Measurements from ENCODE around the gene CREB5. TPM values are rescaled to one million over a fixed set of nuclear protein-coding genes. Genes with fewer than 3 reads are reported as not detected.

Gene CREB5
- total and polyA plus RNA-seq, 2 donors (not counting 3 experiments of a cell fraction or from before 2014, with no cell fraction given), result 19.6 to 28.4 TPM

DNA sequence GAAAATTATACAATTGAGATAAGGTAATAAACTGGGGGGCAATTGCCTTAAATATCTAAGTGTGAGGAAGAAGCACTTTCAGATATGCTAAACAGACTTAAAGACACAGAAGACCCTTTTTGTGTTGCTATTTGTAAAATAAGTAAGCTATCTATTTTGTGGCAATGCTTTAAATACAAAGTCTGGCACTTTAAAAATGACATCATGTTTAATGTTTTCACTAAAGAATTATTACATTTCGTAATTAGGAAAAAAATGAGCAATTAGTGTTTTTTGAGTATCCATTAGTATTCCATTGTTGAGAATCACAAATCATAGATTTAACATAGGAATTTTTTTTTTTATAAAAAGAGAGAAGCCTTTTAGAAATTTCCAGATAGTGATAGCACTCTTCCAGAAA, 2.1 kb downstream of the CREB5 start:
- FAIRE-seq (no peak), DNase-seq (ENCODE audit: low read depth, low spot score) (no peak)
- peaks cover 0 to 2% of the 10 kb centered on the region in 2 experiments for H3K27me3 ChIP-seq (ENCODE audit: control insufficient read depth in 2 of 2, insufficient read depth in 2 of 2, low read length in 2 of 2)
- dilution Hi-C loops (cut with MboI; ENCODE audit: extremely low pct_ligation_motif_present, low sequenced_read_pairs), result no loop called here
- no peak overlapping the region for H3K4me3 ChIP-seq (replicated peaks in 1 of 3; ENCODE audit: insufficient read depth in 1 of 3, low read depth in 1 of 3, low read length in 3 of 3)
- H3K9me3 ChIP-seq (replicated peaks; ENCODE audit: control insufficient read depth, insufficient read depth, low read length), result no peaks in the 10 kb centered on the region
- ChIA-PET CTCF (no interaction called here), POLR2A (no interaction called here)
- no peak overlapping the region for H2AFZ ChIP-seq (ENCODE audit: low read depth, low read length)
- BruUV-seq (replicated peaks), result no TSS peak
- H3K9ac ChIP-seq (replicated peaks; ENCODE audit: extremely low read depth, insufficient read depth, low read length), result no peak overlapping the region
- H4K20me1 ChIP-seq (replicated peaks; ENCODE audit: control insufficient read depth, extremely low read depth, insufficient read depth, low read length), result no peaks in the 10 kb centered on the region
- no peak overlapping the region for H3K4me2 ChIP-seq (ENCODE audit: insufficient read depth, low read length)
- intact Hi-C loops (cut with micrococcal nuclease), result no loop called here
- H3K79me2 ChIP-seq (ENCODE audit: control insufficient read depth, insufficient read depth, low read length), result no peaks in the 10 kb centered on the region
- H3K9me1 ChIP-seq (replicated peaks; ENCODE audit: control insufficient read depth, extremely low read depth, insufficient read depth, low read length), result no peaks in the 10 kb centered on the region
- no peak overlapping the region for H3K27ac ChIP-seq (ENCODE audit: insufficient read depth, low read depth, low read length)
- TF ChIP-seq GATA2 (IDR thresholded peaks at IDR 0.05; ENCODE audit: insufficient read depth, insufficient read length, low read depth, low read length) (no peak), MYC (IDR thresholded peaks at IDR 0.05; ENCODE audit: low read depth, low read length) (no peak)
- no peaks in the 10 kb centered on the region for H3K36me3 ChIP-seq (ENCODE audit: control insufficient read depth in 2 of 2, extremely low read depth in 1 of 2, insufficient read depth in 2 of 2, low read length in 2 of 2)
- peaks cover 12% of the 10 kb centered on the region for H3K4me1 ChIP-seq (ENCODE audit: control insufficient read depth, extremely low read depth, insufficient read depth, low read length)

DNA sequence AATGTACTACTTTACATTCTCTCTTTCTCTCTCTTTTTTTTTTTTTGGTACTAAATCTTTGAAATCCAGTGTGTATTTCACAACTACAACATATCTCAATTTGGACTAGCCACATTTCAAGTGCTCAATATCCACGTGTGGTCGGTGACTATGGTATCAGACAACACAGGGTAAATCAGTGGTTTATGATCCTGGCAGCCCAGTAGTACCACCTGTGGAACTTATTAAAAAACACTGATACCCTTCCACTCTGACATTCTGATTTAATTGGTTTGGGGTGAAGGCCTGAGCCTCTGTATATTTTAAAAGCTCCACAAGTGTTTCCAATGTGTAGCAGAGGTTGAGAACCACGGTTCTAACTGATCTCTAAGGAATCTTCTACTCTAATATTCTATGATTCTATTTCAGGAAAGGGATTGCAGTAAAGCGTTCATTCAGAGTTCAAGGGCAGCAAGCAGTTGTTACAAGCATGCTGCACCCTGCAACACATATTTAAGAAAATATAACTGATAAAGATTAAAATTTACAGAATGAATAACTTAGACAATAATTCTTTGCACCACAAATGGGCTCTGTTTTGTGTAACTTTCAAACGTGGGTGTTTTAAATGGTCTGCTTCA, 5.1 kb downstream of the CREB5 start:
- POLR2A ChIA-PET, result no interaction called here
- Histone ChIP-seq H3K9ac (replicated peaks; ENCODE audit: extremely low read depth, insufficient read depth, low read length) (no peak overlapping the region), H3K27ac (ENCODE audit: insufficient read depth, low read depth, low read length) (no peak overlapping the region), H3K4me1 (ENCODE audit: control insufficient read depth, extremely low read depth, insufficient read depth, low read length) (no peaks in the 10 kb centered on the region), H3K9me3 (replicated peaks; ENCODE audit: control insufficient read depth, insufficient read depth, low read length) (no peaks in the 10 kb centered on the region), H3K4me2 (ENCODE audit: insufficient read depth, low read length) (no peak overlapping the region), H3K4me3 (replicated peaks in 1 of 3; ENCODE audit: insufficient read depth in 1 of 3, low read depth in 1 of 3, low read length in 3 of 3) (no peak overlapping the region), H3K36me3 (ENCODE audit: control insufficient read depth in 2 of 2, extremely low read depth in 1 of 2, insufficient read depth in 2 of 2, low read length in 2 of 2) (no peaks in the 10 kb centered on the region), H3K9me1 (replicated peaks; ENCODE audit: control insufficient read depth, extremely low read depth, insufficient read depth, low read length) (no peaks in the 10 kb centered on the region), H3K79me2 (ENCODE audit: control insufficient read depth, insufficient read depth, low read length) (no peaks in the 10 kb centered on the region), H2AFZ (ENCODE audit: low read depth, low read length) (no peak overlapping the region), H3K27me3 (ENCODE audit: control insufficient read depth in 2 of 2, insufficient read depth in 2 of 2, low read length in 2 of 2) (peaks cover 0 to 2% of the 10 kb centered on the region in 2 experiments), H4K20me1 (replicated peaks; ENCODE audit: control insufficient read depth, extremely low read depth, insufficient read depth, low read length) (no peaks in the 10 kb centered on the region)
- no peak for FAIRE-seq
- CTCF ChIA-PET, result interaction anchor here (1.3 to 1.6 kb wide), 2 partner anchors 13 to 209 kb away, joined by 3 to 4 read pairs; no protein-coding TSS in a partner anchor
- DNase-seq (ENCODE audit: low read depth, low spot score), result no peak
- TF ChIP-seq JUN (IDR thresholded peaks at IDR 0.05; ENCODE audit: borderline replicate concordance, insufficient read depth, insufficient read length, low read depth) (no peak), FOS (IDR thresholded peaks at IDR 0.05; ENCODE audit: borderline replicate concordance, insufficient read depth, low read length) (no peak), POLR2A (IDR thresholded peaks at IDR 0.05; ENCODE audit: low read depth, low read length) (no peak), GATA2 (IDR thresholded peaks at IDR 0.05; ENCODE audit: insufficient read depth, insufficient read length, low read depth, low read length) (no peak), POLR2AphosphoS5 (IDR thresholded peaks at IDR 0.05; ENCODE audit: insufficient read depth, low read depth, low read length) (no peak), EZH2 (IDR thresholded peaks at IDR 0.05; ENCODE audit: borderline replicate concordance, low read depth, low read length, severe bottlenecking) (no peak), MYC (IDR thresholded peaks at IDR 0.05; ENCODE audit: low read depth, low read length) (no peak)
- TF ChIP-seq, protein P1, sequence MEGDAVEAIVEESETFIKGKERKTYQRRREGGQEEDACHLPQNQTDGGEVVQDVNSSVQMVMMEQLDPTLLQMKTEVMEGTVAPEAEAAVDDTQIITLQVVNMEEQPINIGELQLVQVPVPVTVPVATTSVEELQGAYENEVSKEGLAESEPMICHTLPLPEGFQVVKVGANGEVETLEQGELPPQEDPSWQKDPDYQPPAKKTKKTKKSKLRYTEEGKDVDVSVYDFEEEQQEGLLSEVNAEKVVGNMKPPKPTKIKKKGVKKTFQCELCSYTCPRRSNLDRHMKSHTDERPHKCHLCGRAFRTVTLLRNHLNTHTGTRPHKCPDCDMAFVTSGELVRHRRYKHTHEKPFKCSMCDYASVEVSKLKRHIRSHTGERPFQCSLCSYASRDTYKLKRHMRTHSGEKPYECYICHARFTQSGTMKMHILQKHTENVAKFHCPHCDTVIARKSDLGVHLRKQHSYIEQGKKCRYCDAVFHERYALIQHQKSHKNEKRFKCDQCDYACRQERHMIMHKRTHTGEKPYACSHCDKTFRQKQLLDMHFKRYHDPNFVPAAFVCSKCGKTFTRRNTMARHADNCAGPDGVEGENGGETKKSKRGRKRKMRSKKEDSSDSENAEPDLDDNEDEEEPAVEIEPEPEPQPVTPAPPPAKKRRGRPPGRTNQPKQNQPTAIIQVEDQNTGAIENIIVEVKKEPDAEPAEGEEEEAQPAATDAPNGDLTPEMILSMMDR (IDR thresholded peaks at IDR 0.05; ENCODE audit: extremely low read depth in 1 of 2, insufficient read depth in 1 of 2, low read depth in 1 of 2, low read length in 2 of 2), result no peak
- TF ChIP-seq, protein P2, sequence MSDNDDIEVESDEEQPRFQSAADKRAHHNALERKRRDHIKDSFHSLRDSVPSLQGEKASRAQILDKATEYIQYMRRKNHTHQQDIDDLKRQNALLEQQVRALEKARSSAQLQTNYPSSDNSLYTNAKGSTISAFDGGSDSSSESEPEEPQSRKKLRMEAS (IDR thresholded peaks at IDR 0.05; ENCODE audit: insufficient read depth, insufficient read length), result no peak
- intact Hi-C loops (cut with micrococcal nuclease) (no loop called here), dilution Hi-C loops (cut with MboI; ENCODE audit: extremely low pct_ligation_motif_present, low sequenced_read_pairs) (no loop called here)
- BruUV-seq (replicated peaks), result no TSS peak

Measured in endothelial cell of umbilical vein (primary cell).